Measurements from ENCODE around the gene NCAM2. TPM values are rescaled to one million over a fixed set of nuclear protein-coding genes. Genes with fewer than 3 reads are reported as not detected.

The NCAM2 gene
- total and polyA plus RNA-seq, 10 donors = 0.09 to 5.7 (median 1.0) TPM

- intact Hi-C loops (cut with DNase I; ENCODE audit: low total_unique reads) = no loop called here
- Histone ChIP-seq H3K4me3 (no peak overlapping the region), H3K9me3 (no peaks in the 10 kb centered on the region), H3K27me3 (replicated peaks in 1 of 7) (no peaks in the 10 kb centered on the region), H3K27ac (no peak overlapping the region), H3K36me3 (no peaks in the 10 kb centered on the region), H3K4me1 (no peaks in the 10 kb centered on the region)
- DNase-seq = no peak
- 83 to 90% (median 85%) methylated on average over 2 of the region's 2 CpGs for WGBS, 5 donors
- TF ChIP-seq CTCF (IDR thresholded peaks at IDR 0.05 in 8 of 11, conservative IDR thresholded peaks at IDR 0.05 in 3 of 11) (no peak), POLR2AphosphoS5 (IDR thresholded peaks at IDR 0.05) (no peak), POLR2A (IDR thresholded peaks at IDR 0.05) (no peak)
Measured at GRCh38 chr21:21119091-21119490, 120.9 kb downstream of the NCAM2 start.

GRCh38 chr21:21122680-21123079, 124.5 kb downstream of the NCAM2 start:
- no peak for TF ChIP-seq POLR2AphosphoS5 (IDR thresholded peaks at IDR 0.05)
- no peak for TF ChIP-seq CTCF (IDR thresholded peaks at IDR 0.05 in 8 of 11, conservative IDR thresholded peaks at IDR 0.05 in 3 of 11)
- no peak for TF ChIP-seq POLR2A (IDR thresholded peaks at IDR 0.05)
- no peaks in the 10 kb centered on the region for H3K9me3 ChIP-seq
- no peak overlapping the region for H3K4me3 ChIP-seq
- no peak overlapping the region for H3K27ac ChIP-seq
- DNase-seq = no peak
- no peaks in the 10 kb centered on the region for H3K27me3 ChIP-seq (replicated peaks in 1 of 7)
- no peaks in the 10 kb centered on the region for H3K36me3 ChIP-seq
- H3K4me1 ChIP-seq = no peaks in the 10 kb centered on the region
- intact Hi-C loops (cut with DNase I; ENCODE audit: low total_unique reads) = no loop called here
- WGBS, 5 donors = 72 to 84% (median 81%) methylated on average over 3 of the region's 3 CpGs

- DNase-seq = no peak
- H3K27me3 ChIP-seq (replicated peaks in 1 of 7) = no peaks in the 10 kb centered on the region
- no peaks in the 10 kb centered on the region for H3K9me3 ChIP-seq
- intact Hi-C loops (cut with DNase I; ENCODE audit: low total_unique reads) = no loop called here
- H3K4me3 ChIP-seq = no peak overlapping the region
- H3K27ac ChIP-seq = no peak overlapping the region
- TF ChIP-seq POLR2A (IDR thresholded peaks at IDR 0.05) = no peak
- no peak for TF ChIP-seq CTCF (IDR thresholded peaks at IDR 0.05 in 8 of 11, conservative IDR thresholded peaks at IDR 0.05 in 3 of 11)
- TF ChIP-seq POLR2AphosphoS5 (IDR thresholded peaks at IDR 0.05) = no peak
- no peaks in the 10 kb centered on the region for H3K36me3 ChIP-seq
- no peaks in the 10 kb centered on the region for H3K4me1 ChIP-seq
Measured at GRCh38 chr21:21132390-21132789, 134.2 kb downstream of the NCAM2 start.

- H3K4me3 ChIP-seq = no peak overlapping the region
- H3K9me3 ChIP-seq = peaks cover 0 to 5% (median 0%) of the 10 kb centered on the region in 8 donors
- no peaks in the 10 kb centered on the region for H3K27me3 ChIP-seq (replicated peaks in 1 of 7)
- TF ChIP-seq POLR2AphosphoS5 (IDR thresholded peaks at IDR 0.05) (no peak), POLR2A (IDR thresholded peaks at IDR 0.05) (no peak), CTCF (IDR thresholded peaks at IDR 0.05 in 8 of 11, conservative IDR thresholded peaks at IDR 0.05 in 3 of 11) (no peak)
- intact Hi-C loops (cut with DNase I; ENCODE audit: low total_unique reads) = no loop called here
- no peaks in the 10 kb centered on the region for H3K4me1 ChIP-seq
- H3K27ac ChIP-seq = no peak overlapping the region
- 18 to 33% (median 31%) methylated on average over 2 of the region's 2 CpGs for WGBS, 5 donors
- no peak for DNase-seq
- H3K36me3 ChIP-seq = no peaks in the 10 kb centered on the region
Measured at GRCh38 chr21:21137986-21138385, 139.8 kb downstream of the NCAM2 start.
